Measurements from ENCODE around the gene ZNF587. TPM values are rescaled to one million over a fixed set of nuclear protein-coding genes. Genes with fewer than 3 reads are reported as not detected.

Gene ZNF587
- total and polyA plus RNA-seq, 10 of the 15 experiments (the other 5 are each of a cell fraction or from before 2014, with no cell fraction given): 1.9 to 27.8 (median 13.5) TPM

DNA sequence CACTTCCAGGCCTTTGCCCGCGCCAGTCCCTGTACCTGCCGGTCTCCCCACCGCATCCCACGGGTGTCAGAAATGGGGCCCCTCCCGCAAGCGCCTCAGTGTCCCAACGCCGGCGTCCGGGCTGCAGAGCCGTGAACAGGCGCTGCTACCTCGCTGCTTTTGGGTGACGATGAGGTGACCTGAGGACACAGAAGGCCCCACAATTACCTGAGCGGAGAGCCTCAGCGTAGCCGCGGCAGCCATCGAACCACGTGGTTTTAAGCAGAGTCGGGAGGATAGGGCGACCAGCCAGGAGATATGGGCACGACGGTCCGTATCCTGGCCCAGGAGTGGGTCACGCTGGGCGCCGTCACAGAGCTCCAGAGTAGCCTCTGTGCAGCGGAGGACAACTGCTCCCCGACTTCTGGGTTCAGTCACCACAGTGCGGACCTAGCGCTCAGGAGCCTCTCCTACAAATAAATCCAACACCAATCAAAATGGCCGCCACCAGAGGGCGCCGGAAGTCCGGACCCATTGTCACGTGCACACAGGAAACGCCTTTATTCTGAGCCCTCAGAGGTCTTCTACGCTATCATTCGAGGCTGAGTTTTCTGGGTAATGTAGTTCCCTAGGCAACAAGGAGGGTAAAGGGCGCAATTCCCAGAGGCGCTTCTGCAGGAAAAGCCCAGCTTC lies 39.0 kb downstream of the ZNF587 start, which contains the start of gene ZNF814 (continued):
- TF ChIP-seq RAD51 (IDR thresholded peaks at IDR 0.05) (peak; percentile 95), DPF2 (IDR thresholded peaks at IDR 0.05) (0 out of 2 replicates have a peak, but pooled peaks have one; percentile 4), CEBPB (IDR thresholded peaks at IDR 0.05; ENCODE audit: borderline replicate concordance in 1 of 2, low read depth in 2 of 2, low read length in 2 of 2) (no peak), ZNF622 (IDR thresholded peaks at IDR 0.05) (no peak), TCF12 (IDR thresholded peaks at IDR 0.05; ENCODE audit: low read depth, low read length) (no peak), KLF5 (IDR thresholded peaks at IDR 0.05; ENCODE audit: partially characterized antibody) (peak; percentile 32), EZH2 (IDR thresholded peaks at IDR 0.05; ENCODE audit: borderline replicate concordance, control insufficient read depth, low read depth, low read length) (no peak), SRF (IDR thresholded peaks at IDR 0.05; ENCODE audit: low read depth in 2 of 2, low read length in 2 of 2) (no peak), MTA2 (IDR thresholded peaks at IDR 0.05; ENCODE audit: low read depth) (no peak), LARP7 (IDR thresholded peaks at IDR 0.05) (peak; percentile 53; the same call in 1 of the 2 replicates), CHD2 (IDR thresholded peaks at IDR 0.05; ENCODE audit: borderline replicate concordance, low read depth, low read length) (peak; percentile 79), NR2C1 (IDR thresholded peaks at IDR 0.05) (peak; percentile 84), PAX8 (IDR thresholded peaks at IDR 0.05) (no peak), RB1 (IDR thresholded peaks at IDR 0.05; ENCODE audit: borderline replicate concordance) (no peak), HDAC2 (IDR thresholded peaks at IDR 0.05) (no peak), EGR1 (IDR thresholded peaks at IDR 0.05; ENCODE audit: borderline replicate concordance in 1 of 2, low read depth in 2 of 2, low read length in 2 of 2) (no peak), EP300 (IDR thresholded peaks at IDR 0.05; ENCODE audit: borderline replicate concordance in 1 of 2, control insufficient read depth in 1 of 2, low read depth in 2 of 2, low read length in 2 of 2) (no peak; a peak in 1 of 4 replicates), ZNF274 (IDR thresholded peaks at IDR 0.05; ENCODE audit: insufficient read depth, insufficient read length) (no peak), BHLHE40 (IDR thresholded peaks at IDR 0.05; ENCODE audit: borderline replicate concordance in 1 of 2, low read depth in 2 of 2, low read length in 1 of 2) (peak; percentile 96), TAF1 (IDR thresholded peaks at IDR 0.05; ENCODE audit: borderline replicate concordance, low read depth, low read length) (peak; percentile 77)
- TF ChIP-seq, protein P1, sequence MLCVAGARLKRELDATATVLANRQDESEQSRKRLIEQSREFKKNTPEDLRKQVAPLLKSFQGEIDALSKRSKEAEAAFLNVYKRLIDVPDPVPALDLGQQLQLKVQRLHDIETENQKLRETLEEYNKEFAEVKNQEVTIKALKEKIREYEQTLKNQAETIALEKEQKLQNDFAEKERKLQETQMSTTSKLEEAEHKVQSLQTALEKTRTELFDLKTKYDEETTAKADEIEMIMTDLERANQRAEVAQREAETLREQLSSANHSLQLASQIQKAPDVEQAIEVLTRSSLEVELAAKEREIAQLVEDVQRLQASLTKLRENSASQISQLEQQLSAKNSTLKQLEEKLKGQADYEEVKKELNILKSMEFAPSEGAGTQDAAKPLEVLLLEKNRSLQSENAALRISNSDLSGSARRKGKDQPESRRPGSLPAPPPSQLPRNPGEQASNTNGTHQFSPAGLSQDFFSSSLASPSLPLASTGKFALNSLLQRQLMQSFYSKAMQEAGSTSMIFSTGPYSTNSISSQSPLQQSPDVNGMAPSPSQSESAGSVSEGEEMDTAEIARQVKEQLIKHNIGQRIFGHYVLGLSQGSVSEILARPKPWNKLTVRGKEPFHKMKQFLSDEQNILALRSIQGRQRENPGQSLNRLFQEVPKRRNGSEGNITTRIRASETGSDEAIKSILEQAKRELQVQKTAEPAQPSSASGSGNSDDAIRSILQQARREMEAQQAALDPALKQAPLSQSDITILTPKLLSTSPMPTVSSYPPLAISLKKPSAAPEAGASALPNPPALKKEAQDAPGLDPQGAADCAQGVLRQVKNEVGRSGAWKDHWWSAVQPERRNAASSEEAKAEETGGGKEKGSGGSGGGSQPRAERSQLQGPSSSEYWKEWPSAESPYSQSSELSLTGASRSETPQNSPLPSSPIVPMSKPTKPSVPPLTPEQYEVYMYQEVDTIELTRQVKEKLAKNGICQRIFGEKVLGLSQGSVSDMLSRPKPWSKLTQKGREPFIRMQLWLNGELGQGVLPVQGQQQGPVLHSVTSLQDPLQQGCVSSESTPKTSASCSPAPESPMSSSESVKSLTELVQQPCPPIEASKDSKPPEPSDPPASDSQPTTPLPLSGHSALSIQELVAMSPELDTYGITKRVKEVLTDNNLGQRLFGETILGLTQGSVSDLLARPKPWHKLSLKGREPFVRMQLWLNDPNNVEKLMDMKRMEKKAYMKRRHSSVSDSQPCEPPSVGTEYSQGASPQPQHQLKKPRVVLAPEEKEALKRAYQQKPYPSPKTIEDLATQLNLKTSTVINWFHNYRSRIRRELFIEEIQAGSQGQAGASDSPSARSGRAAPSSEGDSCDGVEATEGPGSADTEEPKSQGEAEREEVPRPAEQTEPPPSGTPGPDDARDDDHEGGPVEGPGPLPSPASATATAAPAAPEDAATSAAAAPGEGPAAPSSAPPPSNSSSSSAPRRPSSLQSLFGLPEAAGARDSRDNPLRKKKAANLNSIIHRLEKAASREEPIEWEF (IDR thresholded peaks at IDR 0.05; ENCODE audit: insufficient replicate concordance, low read depth, low read length): no peak
- TF ChIP-seq, protein P2, sequence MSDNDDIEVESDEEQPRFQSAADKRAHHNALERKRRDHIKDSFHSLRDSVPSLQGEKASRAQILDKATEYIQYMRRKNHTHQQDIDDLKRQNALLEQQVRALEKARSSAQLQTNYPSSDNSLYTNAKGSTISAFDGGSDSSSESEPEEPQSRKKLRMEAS (IDR thresholded peaks at IDR 0.05; ENCODE audit: low read depth, low read length): peak; percentile 53
- TF ChIP-seq, protein P3, sequence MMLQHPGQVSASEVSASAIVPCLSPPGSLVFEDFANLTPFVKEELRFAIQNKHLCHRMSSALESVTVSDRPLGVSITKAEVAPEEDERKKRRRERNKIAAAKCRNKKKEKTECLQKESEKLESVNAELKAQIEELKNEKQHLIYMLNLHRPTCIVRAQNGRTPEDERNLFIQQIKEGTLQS (IDR thresholded peaks at IDR 0.05; ENCODE audit: borderline replicate concordance, extremely low read depth, low read depth, low read length): peak; percentile 71; the same call in 1 of the 2 replicates
- TF ChIP-seq, protein P4, sequence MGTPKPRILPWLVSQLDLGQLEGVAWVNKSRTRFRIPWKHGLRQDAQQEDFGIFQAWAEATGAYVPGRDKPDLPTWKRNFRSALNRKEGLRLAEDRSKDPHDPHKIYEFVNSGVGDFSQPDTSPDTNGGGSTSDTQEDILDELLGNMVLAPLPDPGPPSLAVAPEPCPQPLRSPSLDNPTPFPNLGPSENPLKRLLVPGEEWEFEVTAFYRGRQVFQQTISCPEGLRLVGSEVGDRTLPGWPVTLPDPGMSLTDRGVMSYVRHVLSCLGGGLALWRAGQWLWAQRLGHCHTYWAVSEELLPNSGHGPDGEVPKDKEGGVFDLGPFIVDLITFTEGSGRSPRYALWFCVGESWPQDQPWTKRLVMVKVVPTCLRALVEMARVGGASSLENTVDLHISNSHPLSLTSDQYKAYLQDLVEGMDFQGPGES (IDR thresholded peaks at IDR 0.05): peak; percentile 27; the same call in 1 of the 2 replicates

All from GM12878 (cell line).